DMS53 treated with DMSO at 0.1 percent for 48 hours (cell line): ENCODE measurements around the gene WASL.

Experiments used
- DNase-seq: peaks from one replicate; lab custom pipeline; 2025; ENCODE audit not compliant: unreplicated experiment; lab: John Stamatoyannopoulos, UW

WASL gene

GRCh38 chr7:123705211-123705901 is 43.4 kb downstream of the WASL start:
- no peak for DNase-seq

GRCh38 chr7:123695944-123696677 is 52.7 kb downstream of the WASL start:
- DNase-seq = no peak

- DNase-seq = no peak
These were observed 56.3 kb downstream of the WASL start for GRCh38 chr7:123692471-123692877.

GRCh38 chr7:123690550-123690949 is 58.3 kb downstream of the WASL start:
- DNase-seq = no peak

GRCh38 chr7:123689250-123689649 is 59.6 kb downstream of the WASL start:
- DNase-seq = no peak

GRCh38 chr7:123687727-123688126 is 61.1 kb downstream of the WASL start:
- no peak for DNase-seq

GRCh38 chr7:123687161-123687560 is 61.6 kb downstream of the WASL start:
- no peak for DNase-seq

GRCh38 chr7:123682690-123683089 is 66.1 kb downstream of the WASL start:
- DNase-seq = peak; percentile 58

GRCh38 chr7:123681561-123681960 is 67.2 kb downstream of the WASL start:
- DNase-seq = no peak

- no peak for DNase-seq
These were observed 68.2 kb downstream of the WASL start for GRCh38 chr7:123680580-123680979.

- DNase-seq = no peak
These were observed 69.2 kb downstream of the WASL start for GRCh38 chr7:123679614-123680013.

- no peak for DNase-seq
These were observed 71.6 kb downstream of the WASL start for GRCh38 chr7:123677061-123677715.

- DNase-seq = no peak
These were observed 73.7 kb downstream of the WASL start for GRCh38 chr7:123675181-123675473.

GRCh38 chr7:123674399-123675180 is 74.2 kb downstream of the WASL start:
- DNase-seq = no peak

GRCh38 chr7:123673752-123674398 is 74.9 kb downstream of the WASL start:
- DNase-seq = no peak

GRCh38 chr7:123673137-123673732 is 75.6 kb downstream of the WASL start:
- no peak for DNase-seq

- DNase-seq = no peak
These were observed 79.3 kb downstream of the WASL start for GRCh38 chr7:123669485-123669884.

GRCh38 chr7:123666492-123666891 is 82.3 kb downstream of the WASL start:
- no peak for DNase-seq

- DNase-seq = no peak
These were observed 82.9 kb downstream of the WASL start for GRCh38 chr7:123665896-123666295.

GRCh38 chr7:123665157-123665556 is 83.6 kb downstream of the WASL start:
- DNase-seq = no peak

- DNase-seq = no peak
These were observed 85.6 kb downstream of the WASL start for GRCh38 chr7:123663200-123663599.
